Measurements from ENCODE around the gene N4BP2L2.

Gene N4BP2L2

GRCh38 chr13:32414580-32414979, 124.0 kb downstream of the N4BP2L2 start:
- peaks cover 1% of the 10 kb centered on the region; the same call in 1 of the 2 replicates for H3K9me3 ChIP-seq (ENCODE audit: control insufficient read depth, insufficient read depth, low read length)
- H3K4me1 ChIP-seq (ENCODE audit: insufficient read depth, low read length) = no peaks in the 10 kb centered on the region
- no peaks in the 10 kb centered on the region for H3K36me3 ChIP-seq (ENCODE audit: insufficient read depth, low read length)
- H3K9ac ChIP-seq (ENCODE audit: low read depth, low read length) = no peak overlapping the region

- Histone ChIP-seq H3K36me3 (ENCODE audit: insufficient read depth, low read length) (no peaks in the 10 kb centered on the region), H3K4me1 (ENCODE audit: insufficient read depth, low read length) (peaks cover 9% of the 10 kb centered on the region), H3K9ac (ENCODE audit: low read depth, low read length) (no peak overlapping the region), H3K9me3 (ENCODE audit: control insufficient read depth, insufficient read depth, low read length) (no peaks in the 10 kb centered on the region)
These were observed 125.3 kb downstream of the N4BP2L2 start for GRCh38 chr13:32413284-32413683.

GRCh38 chr13:32409561-32410421, 128.8 kb downstream of the N4BP2L2 start:
- H3K9me3 ChIP-seq (ENCODE audit: control insufficient read depth, insufficient read depth, low read length) = no peaks in the 10 kb centered on the region
- peaks cover 13% of the 10 kb centered on the region for H3K4me1 ChIP-seq (ENCODE audit: insufficient read depth, low read length)
- no peaks in the 10 kb centered on the region for H3K36me3 ChIP-seq (ENCODE audit: insufficient read depth, low read length)
- H3K9ac ChIP-seq (ENCODE audit: low read depth, low read length) = peak overlapping the region; percentile 63

- H3K9me3 ChIP-seq (ENCODE audit: control insufficient read depth, insufficient read depth, low read length) = no peaks in the 10 kb centered on the region
- no peaks in the 10 kb centered on the region for H3K36me3 ChIP-seq (ENCODE audit: insufficient read depth, low read length)
- peaks cover 13% of the 10 kb centered on the region for H3K4me1 ChIP-seq (ENCODE audit: insufficient read depth, low read length)
- no peak overlapping the region; the same call in 1 of the 2 replicates for H3K9ac ChIP-seq (ENCODE audit: low read depth, low read length)
These were observed 129.6 kb downstream of the N4BP2L2 start for GRCh38 chr13:32409001-32409313.

GRCh38 chr13:32408296-32409000, 130.1 kb downstream of the N4BP2L2 start:
- H3K9ac ChIP-seq (ENCODE audit: low read depth, low read length) = no peak overlapping the region
- H3K36me3 ChIP-seq (ENCODE audit: insufficient read depth, low read length) = no peaks in the 10 kb centered on the region
- H3K4me1 ChIP-seq (ENCODE audit: insufficient read depth, low read length) = peaks cover 13% of the 10 kb centered on the region
- H3K9me3 ChIP-seq (ENCODE audit: control insufficient read depth, insufficient read depth, low read length) = no peaks in the 10 kb centered on the region

GRCh38 chr13:32407854-32408253, 130.7 kb downstream of the N4BP2L2 start:
- Histone ChIP-seq H3K4me1 (ENCODE audit: insufficient read depth, low read length) (peaks cover 13% of the 10 kb centered on the region), H3K36me3 (ENCODE audit: insufficient read depth, low read length) (no peaks in the 10 kb centered on the region), H3K9me3 (ENCODE audit: control insufficient read depth, insufficient read depth, low read length) (no peaks in the 10 kb centered on the region), H3K9ac (ENCODE audit: low read depth, low read length) (no peak overlapping the region)

GRCh38 chr13:32403108-32403507, 135.5 kb downstream of the N4BP2L2 start:
- Histone ChIP-seq H3K9ac (ENCODE audit: low read depth, low read length) (no peak overlapping the region), H3K4me1 (ENCODE audit: insufficient read depth, low read length) (0 out of 2 replicates have a peak, but pooled peaks cover 2% of the 10 kb centered on the region), H3K36me3 (ENCODE audit: insufficient read depth, low read length) (peaks cover 4% of the 10 kb centered on the region; the same call in 1 of the 2 replicates), H3K9me3 (ENCODE audit: control insufficient read depth, insufficient read depth, low read length) (no peaks in the 10 kb centered on the region)

- Histone ChIP-seq H3K4me1 (ENCODE audit: insufficient read depth, low read length) (peaks cover 7% of the 10 kb centered on the region; the same call in 1 of the 2 replicates), H3K9me3 (ENCODE audit: control insufficient read depth, insufficient read depth, low read length) (no peaks in the 10 kb centered on the region), H3K36me3 (ENCODE audit: insufficient read depth, low read length) (no peaks in the 10 kb centered on the region), H3K9ac (ENCODE audit: low read depth, low read length) (no peak overlapping the region)
These were observed 147.4 kb downstream of the N4BP2L2 start for GRCh38 chr13:32391101-32391619.

GRCh38 chr13:32390484-32390883, 148.1 kb downstream of the N4BP2L2 start:
- no peak overlapping the region for H3K9ac ChIP-seq (ENCODE audit: low read depth, low read length)
- H3K4me1 ChIP-seq (ENCODE audit: insufficient read depth, low read length) = peaks cover 7% of the 10 kb centered on the region; the same call in 1 of the 2 replicates
- no peaks in the 10 kb centered on the region for H3K9me3 ChIP-seq (ENCODE audit: control insufficient read depth, insufficient read depth, low read length)
- H3K36me3 ChIP-seq (ENCODE audit: insufficient read depth, low read length) = no peaks in the 10 kb centered on the region

- 0 out of 2 replicates have a peak, but pooled peaks cover 2% of the 10 kb centered on the region for H3K36me3 ChIP-seq (ENCODE audit: insufficient read depth, low read length)
- no peaks in the 10 kb centered on the region for H3K9me3 ChIP-seq (ENCODE audit: control insufficient read depth, insufficient read depth, low read length)
- H3K4me1 ChIP-seq (ENCODE audit: insufficient read depth, low read length) = peaks cover 7% of the 10 kb centered on the region; the same call in 1 of the 2 replicates
- no peak overlapping the region for H3K9ac ChIP-seq (ENCODE audit: low read depth, low read length)
These were observed 148.5 kb downstream of the N4BP2L2 start for GRCh38 chr13:32390048-32390447.

GRCh38 chr13:32385410-32385809, 153.2 kb downstream of the N4BP2L2 start:
- Histone ChIP-seq H3K36me3 (ENCODE audit: insufficient read depth, low read length) (peaks cover 19% of the 10 kb centered on the region), H3K4me1 (ENCODE audit: insufficient read depth, low read length) (0 out of 2 replicates have a peak, but pooled peaks cover under 1% of the 10 kb centered on the region), H3K9me3 (ENCODE audit: control insufficient read depth, insufficient read depth, low read length) (no peaks in the 10 kb centered on the region), H3K9ac (ENCODE audit: low read depth, low read length) (no peak overlapping the region)

GRCh38 chr13:32384702-32385101, 153.9 kb downstream of the N4BP2L2 start:
- Histone ChIP-seq H3K4me1 (ENCODE audit: insufficient read depth, low read length) (no peaks in the 10 kb centered on the region), H3K9ac (ENCODE audit: low read depth, low read length) (no peak overlapping the region), H3K36me3 (ENCODE audit: insufficient read depth, low read length) (peaks cover 19% of the 10 kb centered on the region), H3K9me3 (ENCODE audit: control insufficient read depth, insufficient read depth, low read length) (no peaks in the 10 kb centered on the region)

GRCh38 chr13:32383836-32384618, 154.6 kb downstream of the N4BP2L2 start:
- Histone ChIP-seq H3K36me3 (ENCODE audit: insufficient read depth, low read length) (peaks cover 19% of the 10 kb centered on the region), H3K4me1 (ENCODE audit: insufficient read depth, low read length) (no peaks in the 10 kb centered on the region), H3K9me3 (ENCODE audit: control insufficient read depth, insufficient read depth, low read length) (no peaks in the 10 kb centered on the region), H3K9ac (ENCODE audit: low read depth, low read length) (no peak overlapping the region)
